ENCODE data around the gene PLXNA4.
"Not testable (repeated sequence)": the region's sequence is repeated elsewhere in the genome, so short reads cannot be mapped to it uniquely, and the experiment has no call there.

The PLXNA4 gene

DNA sequence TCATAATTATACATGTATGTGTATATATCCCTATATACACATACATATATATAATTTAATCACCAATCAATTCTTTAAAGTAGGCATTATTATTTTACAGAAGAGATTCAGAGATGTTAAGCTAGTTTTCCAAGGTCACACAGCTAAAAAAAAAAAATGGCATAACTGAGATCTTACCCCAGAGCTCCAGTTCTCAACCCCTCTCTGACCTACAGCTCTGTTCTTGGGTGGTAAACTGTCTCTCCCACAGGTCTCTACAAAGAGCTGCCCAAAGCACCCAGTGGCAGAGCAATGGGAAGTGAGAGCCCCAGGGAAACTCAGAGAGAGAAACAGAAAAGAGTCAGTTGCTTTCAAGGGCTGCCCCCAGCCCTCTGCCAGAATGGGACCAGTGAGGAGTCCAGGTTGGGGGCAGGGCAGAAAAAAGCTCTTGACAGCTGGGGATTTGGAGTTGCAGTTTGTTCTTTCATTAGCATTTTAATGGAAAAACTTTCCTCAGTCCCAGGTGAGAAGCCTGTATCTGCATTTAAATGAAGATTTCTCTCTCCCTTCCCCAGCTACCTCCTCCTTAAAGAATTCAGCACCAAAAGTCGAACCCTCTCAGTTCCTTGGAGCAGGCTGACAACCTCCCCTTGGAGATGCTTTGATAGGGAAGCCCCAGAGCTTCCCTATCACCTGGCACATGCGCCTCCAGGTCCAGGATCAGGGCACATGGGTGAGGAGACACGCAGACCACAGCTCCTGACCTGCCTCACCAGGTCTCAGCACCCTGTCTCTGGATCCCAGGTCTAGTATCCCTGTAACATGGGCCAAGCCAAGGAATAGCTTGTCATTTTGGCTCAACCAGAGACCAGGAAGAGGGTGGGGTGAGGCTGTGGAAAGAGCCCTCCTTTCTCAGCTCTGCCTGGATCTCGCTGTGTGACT is 388.1 kb downstream of the PLXNA4 start:
- no peak for DNase-seq

DNA sequence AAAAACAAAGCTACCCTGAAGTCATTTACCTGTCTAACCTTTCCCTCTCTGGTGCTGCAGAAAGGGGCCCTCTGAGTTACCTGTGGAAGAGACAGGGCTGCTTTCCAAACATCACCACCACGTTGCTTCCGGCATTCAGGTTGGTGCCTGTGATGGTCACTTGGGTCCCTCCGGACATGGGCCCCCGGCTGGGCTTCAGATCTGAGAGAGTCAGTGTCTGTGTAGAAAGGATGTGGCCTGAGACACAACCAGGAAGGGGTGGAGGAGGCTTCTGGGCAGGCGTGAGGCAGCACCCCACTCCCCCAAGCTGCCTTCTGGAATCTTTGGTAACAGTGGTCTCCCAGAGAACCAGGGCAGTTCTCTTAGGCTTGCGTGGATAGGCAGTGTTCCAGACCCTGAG is 388.9 kb downstream of the PLXNA4 start:
- no peak for DNase-seq

DNA sequence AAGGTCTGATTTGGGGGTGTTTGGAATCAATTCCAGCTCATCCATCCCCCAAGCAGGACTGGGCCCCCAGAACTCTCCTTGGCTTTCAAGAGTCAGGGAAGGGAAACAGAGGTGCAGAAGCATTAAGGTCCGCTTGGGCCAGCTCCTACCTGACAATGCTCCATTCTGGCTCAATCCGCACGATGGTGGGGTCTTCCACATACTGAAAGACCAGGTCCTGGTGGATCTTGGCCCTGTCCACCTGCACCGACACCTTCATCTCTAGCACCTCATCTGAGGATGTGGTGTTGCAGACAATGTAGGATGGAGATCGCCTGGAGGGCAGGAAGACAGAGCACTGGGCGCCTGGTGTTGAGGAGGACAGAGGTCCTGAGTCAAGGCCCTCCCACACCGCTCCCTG is 391.1 kb downstream of the PLXNA4 start:
- DNase-seq = no peak

DNA sequence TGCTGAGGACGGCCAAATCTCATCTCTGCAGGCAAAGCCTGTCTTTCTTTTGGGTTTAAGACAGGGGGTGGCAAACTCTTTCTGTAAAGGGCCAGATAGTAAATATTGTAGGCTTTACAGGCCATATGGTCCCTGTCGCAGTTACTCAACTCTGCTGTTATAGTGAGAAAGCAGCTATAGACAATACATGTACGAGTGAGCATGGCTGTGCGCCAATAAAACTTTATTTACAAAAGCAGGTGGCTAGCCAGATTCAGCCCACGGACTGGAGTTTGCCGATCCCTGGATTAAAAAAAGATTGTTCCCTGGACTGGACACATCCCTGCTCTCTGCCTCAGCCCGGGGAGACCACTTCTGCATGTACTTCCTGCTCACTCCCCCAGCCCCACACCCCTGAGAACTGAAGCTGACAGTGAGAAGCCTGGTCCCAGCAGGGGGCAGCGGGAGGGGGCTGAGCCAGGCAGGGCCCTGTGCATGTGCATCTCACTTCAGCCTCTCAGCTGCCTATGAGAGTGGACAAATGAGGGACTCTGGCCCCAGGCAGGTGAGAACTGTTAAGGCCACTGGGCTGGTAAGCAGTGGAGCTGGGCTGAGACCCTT is 392.4 kb downstream of the PLXNA4 start:
- peak in 1 of 2 experiments; percentile 28 for DNase-seq

DNA sequence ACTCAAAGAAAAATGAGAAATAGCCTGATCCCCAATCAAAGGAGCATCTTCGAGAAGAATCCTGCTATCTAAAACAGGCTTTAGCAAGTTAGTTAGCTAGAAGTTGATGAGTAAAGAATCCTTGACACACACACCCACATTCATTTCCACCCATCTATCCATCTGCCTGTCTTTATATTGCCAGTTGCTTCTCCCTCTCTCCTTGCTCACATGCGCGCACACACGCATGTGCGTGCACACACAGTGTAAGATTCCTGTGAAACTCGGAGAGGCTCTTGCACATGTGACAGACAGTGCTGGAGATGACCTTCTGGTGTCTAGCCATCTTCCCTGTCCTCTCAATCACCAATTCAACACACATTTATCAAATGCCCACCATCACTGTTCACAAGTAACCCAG is 393.3 kb downstream of the PLXNA4 start:
- DNase-seq = no peak

DNA sequence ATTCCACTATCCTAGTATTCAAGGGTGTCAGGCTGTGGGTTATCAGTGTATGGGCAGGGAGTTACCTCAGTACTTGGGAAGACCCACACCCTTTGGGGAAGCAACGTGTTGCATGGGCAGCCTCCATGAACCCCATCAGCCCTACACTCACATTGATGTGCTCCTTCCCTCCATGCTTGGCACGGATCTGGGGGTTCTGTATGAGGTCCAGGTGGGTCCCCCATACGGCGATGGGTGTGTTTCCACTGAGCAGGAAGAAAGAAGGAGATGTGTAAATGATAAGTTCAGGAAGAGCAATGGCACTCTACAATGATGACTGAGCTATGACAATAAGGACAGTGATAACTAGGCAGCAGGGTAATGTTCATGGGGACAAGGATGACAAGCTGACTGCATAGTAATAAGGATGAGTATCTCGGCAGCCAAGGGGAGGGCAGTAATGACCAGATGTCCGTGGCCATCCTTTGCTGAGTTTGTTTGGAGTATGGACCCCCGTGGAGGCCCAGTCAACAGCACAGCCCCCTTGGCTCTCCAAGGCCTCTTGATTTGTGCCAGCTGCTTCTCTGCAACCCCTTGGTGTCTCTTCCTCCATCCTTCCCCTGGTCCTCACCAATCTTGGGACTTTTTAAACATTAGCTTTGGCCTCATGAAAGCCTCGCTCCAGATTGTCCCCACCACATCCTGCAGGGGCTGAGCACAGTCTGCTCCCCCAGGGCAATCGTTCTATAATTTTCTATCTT is 394.2 kb downstream of the PLXNA4 start:
- DNase-seq = no peak

DNA sequence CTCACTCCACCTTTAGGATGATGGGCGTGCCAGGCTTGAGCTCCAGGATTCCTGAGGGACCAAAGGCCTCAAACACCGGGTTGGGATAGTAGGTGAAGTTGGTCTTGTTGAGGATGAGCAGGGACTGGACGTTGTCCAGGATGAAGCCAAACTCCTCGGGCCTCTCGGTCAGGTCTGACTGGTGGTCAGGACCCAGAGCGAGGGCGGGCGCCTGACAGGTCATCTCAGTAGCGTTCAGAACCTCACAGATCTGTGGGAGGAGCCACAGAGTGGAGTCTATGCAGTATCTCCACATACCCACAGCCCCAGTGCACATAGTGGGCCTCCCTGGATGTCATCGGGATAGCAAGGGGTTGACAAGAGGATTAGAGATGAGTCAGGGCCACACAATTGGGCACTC is 394.9 kb downstream of the PLXNA4 start:
- no peak for DNase-seq

DNA sequence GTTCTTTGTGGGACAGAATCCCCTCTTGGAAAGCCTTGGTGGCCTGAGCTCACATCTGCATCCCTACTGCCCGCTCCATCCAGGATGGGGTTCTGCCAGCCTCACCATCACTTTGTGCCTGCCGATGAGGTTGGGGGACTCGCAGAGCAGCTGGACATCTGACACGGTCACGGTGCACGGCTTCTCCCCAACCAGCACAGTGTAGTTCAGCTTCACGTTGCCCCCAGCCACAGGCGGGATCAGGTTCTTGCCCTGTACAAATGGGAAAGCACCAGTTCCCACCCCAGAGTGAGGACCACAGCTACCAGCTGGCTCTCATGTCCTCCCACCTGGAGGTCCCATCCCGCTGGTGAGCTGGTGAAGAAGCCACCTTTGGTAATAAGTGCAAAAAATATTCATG is 395.8 kb downstream of the PLXNA4 start:
- DNase-seq = no peak

DNA sequence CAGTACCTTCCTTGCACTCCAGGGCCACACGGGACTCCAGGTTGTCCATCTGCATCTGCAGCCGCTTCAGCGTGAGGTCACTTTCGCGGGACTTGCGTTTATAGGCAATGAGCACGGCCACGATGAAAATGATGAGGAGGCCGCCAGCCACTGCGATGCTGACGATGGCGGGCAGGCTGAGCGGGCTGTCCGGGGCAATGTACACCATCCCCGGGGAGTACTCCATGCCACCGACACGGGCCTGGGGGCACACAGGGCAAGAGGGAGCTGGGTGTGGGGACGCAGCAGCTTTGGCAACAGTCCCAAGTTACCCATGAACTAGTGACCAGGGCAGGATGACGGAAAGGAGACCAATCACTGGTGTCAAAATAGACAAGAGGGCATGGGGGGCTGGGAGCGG is 396.6 kb downstream of the PLXNA4 start:
- no peak for DNase-seq

DNA sequence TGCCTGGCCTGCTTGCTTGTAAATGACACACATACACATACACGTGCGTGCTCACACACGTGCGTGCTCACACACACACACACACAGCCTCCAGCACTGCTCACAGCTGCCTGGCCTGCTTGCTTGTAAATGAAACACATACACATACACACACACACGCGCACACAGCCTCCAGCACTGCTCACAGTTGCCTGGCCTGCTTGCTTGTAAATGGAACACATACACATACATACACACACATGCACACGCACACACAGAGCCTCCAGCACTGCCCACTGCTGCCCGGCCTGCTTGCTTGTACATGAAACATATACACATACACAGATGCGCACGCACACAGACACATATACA is 397.2 kb downstream of the PLXNA4 start:
- no peak for DNase-seq

DNA sequence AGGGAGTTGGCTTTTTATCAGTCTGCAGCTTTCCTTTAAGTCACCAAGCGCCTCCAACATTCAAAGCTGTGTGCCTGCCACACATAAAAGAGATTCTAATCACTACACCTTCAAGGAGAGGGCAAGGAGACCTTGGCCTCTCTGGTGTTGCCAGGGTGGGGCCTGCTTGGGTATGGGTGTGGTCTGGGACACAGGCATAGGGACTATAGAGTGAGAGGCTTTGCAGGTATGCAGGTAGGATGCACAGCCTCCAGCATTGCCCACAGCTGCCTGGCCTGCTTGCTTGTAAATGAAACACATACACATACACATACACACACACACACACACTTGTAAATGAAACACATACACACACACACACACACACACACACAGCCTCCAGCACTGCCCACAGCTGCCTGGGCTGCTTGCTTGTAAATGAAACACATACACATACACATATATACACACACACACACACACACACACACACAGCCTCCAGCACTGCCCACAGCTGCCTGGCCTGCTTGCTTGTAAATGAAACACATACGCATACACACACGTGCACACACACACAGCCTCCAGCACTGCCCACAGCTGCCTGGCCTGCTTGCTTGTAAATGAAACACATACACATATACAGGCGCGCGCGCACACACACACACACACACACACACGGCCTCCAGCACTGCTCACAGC is 397.7 kb downstream of the PLXNA4 start:
- not testable (repeated sequence) for DNase-seq

DNA sequence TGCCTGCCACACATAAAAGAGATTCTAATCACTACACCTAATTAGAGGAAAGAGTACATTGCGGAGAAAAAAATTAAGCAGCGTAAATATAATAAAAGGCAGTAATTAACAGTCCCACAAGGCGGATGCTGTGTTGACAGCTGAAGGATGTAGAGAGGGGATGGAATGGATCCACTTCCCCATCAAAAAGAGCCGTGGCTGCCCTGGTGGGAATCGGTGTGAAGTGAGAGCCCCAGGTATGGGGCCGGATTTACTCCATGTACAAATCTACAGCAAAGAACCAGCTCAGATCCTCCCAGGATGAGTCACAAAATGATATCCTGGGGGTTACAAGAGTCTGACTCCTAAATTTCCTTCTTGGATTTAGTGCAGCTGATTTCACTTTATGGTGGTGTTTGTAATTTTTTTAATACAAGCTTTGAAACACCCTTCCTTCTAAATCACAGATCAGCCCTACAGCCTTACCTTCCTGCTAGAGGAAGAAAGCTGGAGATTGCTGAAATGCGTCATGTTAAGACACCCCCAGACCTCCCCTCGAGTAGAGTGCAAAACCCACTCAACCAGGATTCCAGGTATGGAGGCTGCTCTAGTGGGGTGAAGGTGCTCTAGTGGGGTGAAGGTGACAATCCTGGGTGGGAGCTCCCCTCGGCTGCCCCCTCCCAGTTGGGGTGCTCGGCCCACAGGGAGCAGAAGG is 398.4 kb downstream of the PLXNA4 start:
- no peak for DNase-seq

DNA sequence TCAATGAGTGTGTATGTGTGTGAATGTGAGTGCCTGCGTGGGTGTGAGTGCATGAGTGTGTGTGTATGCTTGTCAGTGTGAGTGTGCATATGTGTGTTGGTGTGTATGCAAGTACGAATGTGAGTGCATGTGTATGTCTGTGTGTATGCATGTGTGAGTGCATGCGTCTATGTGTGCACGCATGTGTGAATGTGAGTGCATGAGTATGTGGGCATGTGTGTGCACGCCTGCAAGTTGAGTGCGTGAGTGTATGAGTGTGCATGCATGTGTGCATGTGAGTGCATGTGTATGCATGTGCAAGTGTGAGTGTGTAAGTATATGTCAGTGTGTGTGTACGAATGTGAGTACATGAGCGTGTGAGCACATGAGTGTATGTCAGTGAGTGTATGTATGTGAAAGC is 399.6 kb downstream of the PLXNA4 start:
- no peak for DNase-seq

DNA sequence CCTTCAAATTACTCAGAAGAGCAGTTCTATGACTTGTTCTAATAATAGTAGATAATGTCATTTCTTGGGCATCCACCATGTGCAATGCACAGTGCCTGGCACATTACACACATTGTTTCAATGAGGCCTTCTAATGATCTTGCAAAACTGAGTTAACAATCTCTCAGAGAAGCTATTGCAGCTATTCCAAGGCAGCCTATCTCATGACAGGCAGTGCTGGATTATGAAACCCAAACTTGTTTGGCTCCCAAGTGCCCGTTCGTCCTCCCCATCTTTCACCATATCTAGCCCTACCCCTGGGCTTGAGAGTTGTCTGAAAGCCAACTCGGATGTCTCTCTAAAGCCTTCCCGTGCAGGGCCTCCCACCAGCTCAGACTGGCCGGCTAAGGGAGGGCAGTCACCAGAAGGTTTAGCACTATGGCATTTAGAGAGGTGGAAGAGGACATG is 405.1 kb downstream of the PLXNA4 start:
- no peak for DNase-seq

DNA sequence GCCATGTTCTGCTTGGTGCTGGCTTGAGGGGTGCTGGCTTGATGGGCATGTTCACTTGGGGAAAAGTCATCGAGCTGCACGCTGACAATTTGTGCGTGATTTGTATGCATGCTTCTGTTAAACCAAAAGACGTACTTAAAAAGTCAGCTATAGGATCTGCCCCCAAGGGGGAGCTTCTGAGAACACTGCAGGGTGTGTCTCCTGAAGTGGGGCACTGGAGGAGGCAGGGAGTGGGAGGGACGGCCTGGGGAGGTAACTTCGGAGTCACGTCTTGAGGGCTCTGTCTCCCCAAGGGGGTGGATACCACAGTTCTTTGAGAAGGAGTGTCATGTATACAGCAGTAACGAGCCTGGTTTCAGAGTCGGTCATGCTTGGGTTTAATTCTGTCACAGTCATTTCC is 406.5 kb downstream of the PLXNA4 start:
- DNase-seq = no peak

DNA sequence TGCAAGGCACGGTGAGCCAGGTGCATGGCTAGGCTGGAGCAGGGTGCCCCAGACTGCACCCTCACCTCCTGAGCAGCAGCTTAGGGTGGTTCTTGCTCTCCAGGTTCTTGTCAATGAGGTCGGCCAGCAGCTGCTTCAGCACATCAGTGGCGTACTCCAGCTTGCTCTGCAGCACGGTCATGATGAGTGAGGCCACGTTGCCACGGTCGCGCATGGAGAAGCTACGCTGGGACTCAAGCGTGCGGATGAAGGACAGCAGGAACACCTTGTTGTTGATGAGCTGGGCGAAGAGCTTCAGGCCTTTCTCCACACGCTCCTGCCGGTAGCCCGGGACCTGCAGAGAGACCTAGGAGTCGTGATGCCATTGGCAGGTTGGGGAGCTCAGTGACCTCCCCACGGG is 408.0 kb downstream of the PLXNA4 start:
- DNase-seq = no peak

DNA sequence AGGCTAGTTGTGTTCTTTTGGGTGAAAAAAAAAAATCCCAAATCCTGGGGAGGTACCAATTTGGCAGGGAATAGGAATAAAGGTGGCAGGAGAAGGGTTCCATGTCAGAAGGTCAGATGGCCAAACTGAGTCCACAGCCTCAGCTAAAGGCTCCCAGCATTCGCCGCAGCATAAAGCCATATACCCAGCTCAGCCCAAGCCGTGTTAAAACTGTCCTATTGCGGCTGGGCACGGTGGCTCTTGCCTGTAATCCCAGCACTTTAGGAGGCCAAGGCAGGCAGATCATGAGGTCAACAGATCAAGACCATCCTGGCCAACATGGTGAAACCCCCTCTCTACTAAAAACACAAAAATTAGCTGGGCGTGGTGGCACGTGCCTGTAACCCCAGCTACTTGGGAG is 410.6 kb downstream of the PLXNA4 start:
- DNase-seq = not testable (repeated sequence)

DNA sequence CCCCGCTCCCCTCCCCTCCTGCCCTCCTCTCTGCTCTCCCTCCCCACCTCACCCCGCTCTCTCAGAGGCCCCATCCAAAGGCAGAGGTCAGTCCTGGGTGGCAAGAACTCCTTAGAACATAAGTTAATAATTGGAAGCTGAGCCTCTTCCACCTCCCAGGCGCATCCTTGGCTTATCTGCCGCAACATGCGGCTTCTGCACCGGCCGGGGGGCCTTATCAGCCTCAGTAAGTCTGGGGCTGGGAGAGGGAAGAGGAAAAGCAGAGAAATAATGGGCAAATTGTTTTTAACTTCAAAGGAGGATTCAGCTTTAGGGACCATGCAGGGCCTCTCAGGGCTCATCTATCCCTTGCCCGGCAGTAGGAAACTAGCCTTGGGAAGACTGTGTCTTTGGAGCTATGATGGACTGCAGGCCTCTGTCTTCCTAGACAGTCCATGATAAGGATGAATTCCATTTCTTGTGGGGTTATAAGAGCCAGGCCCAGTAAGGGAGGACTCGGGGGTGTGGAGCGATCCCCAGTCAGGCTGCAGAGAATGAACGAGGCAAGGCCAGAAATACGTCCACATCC is 411.6 kb downstream of the PLXNA4 start:
- DNase-seq = no peak

DNA sequence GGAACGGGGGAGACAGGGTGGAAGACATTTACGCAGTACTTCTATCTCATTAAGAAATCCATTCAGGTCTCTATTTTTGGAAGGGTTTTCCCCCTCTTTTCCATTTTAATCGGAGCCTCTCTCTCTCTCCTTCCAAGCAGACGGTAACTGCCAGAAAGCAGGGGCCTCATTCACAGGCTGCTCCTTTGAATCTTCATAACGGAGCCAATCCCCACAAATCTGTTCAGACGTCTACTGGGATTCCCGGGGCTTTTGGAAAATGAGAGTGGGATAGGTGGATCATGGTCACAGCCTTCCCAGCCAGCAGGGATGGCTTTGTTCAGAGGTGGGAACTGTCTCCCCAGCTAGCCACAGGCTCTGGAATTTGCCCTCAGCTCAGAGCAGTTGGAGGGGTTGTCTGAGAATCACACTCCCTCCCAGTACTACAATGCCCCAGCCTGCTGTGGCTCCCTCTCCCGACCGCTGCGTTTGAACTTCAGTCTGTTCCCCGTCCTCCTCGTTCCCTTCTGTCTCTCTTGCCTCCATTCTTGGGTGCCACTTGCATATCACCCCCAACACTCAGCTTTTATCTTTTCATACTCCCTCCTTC is 413.6 kb downstream of the PLXNA4 start:
- DNase-seq = no peak

DNA sequence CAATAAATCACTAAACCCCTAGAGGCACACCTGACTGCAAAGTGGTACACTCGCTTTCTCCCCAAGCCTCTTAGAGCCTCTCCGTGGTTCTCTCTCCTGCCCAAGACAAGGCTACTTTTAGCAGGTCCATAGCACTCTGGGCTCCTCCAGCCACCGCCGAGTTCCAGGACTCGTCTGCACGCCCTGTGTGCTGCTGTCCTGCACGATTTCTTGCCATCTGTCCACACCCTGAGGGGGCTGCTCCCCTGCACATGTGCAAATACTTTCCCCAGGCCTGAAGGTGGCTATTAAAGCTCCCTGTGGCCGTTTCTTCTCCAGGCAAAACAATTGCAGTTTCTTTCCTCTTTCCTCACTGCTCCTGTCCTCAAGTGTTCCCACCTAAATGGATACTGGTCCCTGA is 414.3 kb downstream of the PLXNA4 start:
- DNase-seq = peak in 1 of 2 experiments; percentile 57

DNA sequence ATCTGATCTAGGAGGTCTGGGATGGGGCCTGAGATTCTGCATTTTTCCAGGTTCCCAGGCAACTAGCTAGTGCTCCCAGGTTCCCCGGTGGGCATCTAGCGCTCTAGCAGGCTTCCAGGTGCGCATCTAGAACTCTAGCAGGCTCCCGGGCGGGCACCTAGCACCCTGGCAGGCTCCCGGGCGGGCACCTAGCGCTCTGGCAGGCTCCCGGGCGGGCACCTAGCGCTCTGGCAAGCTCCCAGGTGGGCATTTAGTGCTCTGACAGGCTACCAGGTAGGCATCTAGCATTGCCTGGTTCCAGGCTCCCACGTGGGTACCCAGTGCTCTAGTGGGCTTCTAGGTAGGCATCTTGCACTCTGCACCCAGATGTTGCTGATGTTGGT is 414.7 kb downstream of the PLXNA4 start:
- no peak for DNase-seq

All from NCI-H524 (cell line).